Natural killer cell (primary cell): ENCODE measurements around the gene FCMR. TPM values are rescaled to one million over a fixed set of nuclear protein-coding genes. Genes with fewer than 3 reads are reported as not detected.

Source experiments
- ATAC-seq, 3 donors: fragments of 150-1000 bp in 2 of 3; fragments of 200-7000 bp in 1 of 3; cut with Tn5 transposase; 1 replicate in 1 of 3; 2 replicates in 2 of 3; pipeline ENCODE4 v1.10.0; 2021; ENCODE audit warnings: mild to moderate bottlenecking in 2 of 3, moderate library complexity in 2 of 3
- DNase-seq, 2 donors: peaks; one replicate each; pipeline versions ENCODE4 v3.0.0 to v3.0.0-alpha.2; 2013 to 2021; ENCODE audit warnings: mixed read lengths in 1 of 2
- H3K27ac ChIP-seq: one replicate; pipeline ENCODE4 v1.5.1; 2013; ENCODE audit warnings: mild to moderate bottlenecking, low read length
- H3K27me3 ChIP-seq: one replicate; pipeline ENCODE4 v1.6.1; 2013; ENCODE audit warnings: low read length; ENCODE audit not compliant: control insufficient read depth, insufficient read depth
- H3K36me3 ChIP-seq: one replicate; pipeline ENCODE4 v1.6.1; 2013; ENCODE audit warnings: low read length; ENCODE audit not compliant: control insufficient read depth, insufficient read depth
- H3K4me1 ChIP-seq: one replicate; pipeline ENCODE4 v1.6.1; 2013; ENCODE audit warnings: low read length; ENCODE audit not compliant: control insufficient read depth, insufficient read depth
- H3K4me3 ChIP-seq: one replicate; pipeline ENCODE4 v1.5.1; 2013; ENCODE audit warnings: low read length
- H3K9me3 ChIP-seq: one replicate; pipeline ENCODE4 v1.6.1; 2013; ENCODE audit warnings: low read length; ENCODE audit not compliant: control insufficient read depth, insufficient read depth
- H3K27ac Mint-ChIP-seq, 2 donors: one replicate each; pipeline ENCODE4 v1.8.0; 2022; ENCODE audit warnings: mild to moderate bottlenecking in 2 of 2, mixed read lengths in 2 of 2, moderate library complexity in 1 of 2
- H3K27me3 Mint-ChIP-seq, 2 donors: one replicate each; pipeline ENCODE4 v1.8.0; 2022; ENCODE audit warnings: low read depth in 2 of 2, mixed read lengths in 2 of 2
- H3K36me3 Mint-ChIP-seq: one replicate; pipeline ENCODE4 v1.8.0; 2022; ENCODE audit warnings: mixed read lengths
- H3K4me1 Mint-ChIP-seq, 2 donors: one replicate each; pipeline ENCODE4 v1.8.0; 2022; ENCODE audit warnings: mixed read lengths in 2 of 2
- H3K4me3 Mint-ChIP-seq: one replicate; pipeline ENCODE4 v1.8.0; 2022; ENCODE audit warnings: mild to moderate bottlenecking, moderate library complexity, mixed read lengths
- H3K9me3 Mint-ChIP-seq, 2 donors: one replicate each; pipeline ENCODE4 v1.8.0; 2022; ENCODE audit warnings: mixed read lengths in 2 of 2
- CTCF ChIP-seq: fragments of 200-600 bp; IDR thresholded peaks from one replicate; pipeline ENCODE4 v1.8.0; 2022; ENCODE audit warnings: antibody characterized with exemption
- WGBS: methylation state at CpG from one replicate; pipeline ENCODE4 v1.1.7; 2013; ENCODE audit warnings: missing lambda C conversion rate; ENCODE audit not compliant: insufficient coverage; 5-methylcytosine and 5-hydroxymethylcytosine counted together
- intact Hi-C: fragments of 100-400 bp; cut with micrococcal nuclease; formaldehyde crosslinking; loops from one replicate; pipeline ENCODE4 v1.14.2; 2022
- total RNA-seq, 4 donors: library from RNA; stranded (reverse); fragments of 120-200 nt in 1 of 4; gene quantifications; one replicate each; pipeline versions ENCODE4 v1.2.3 to v1.2.4, GENCODE V29; 2013 to 2022

FCMR gene
- total RNA-seq, 3 donors from 2014 or later (not counting 1 experiment from before 2014, with no cell fraction given), result 157 to 178 (median 177) TPM

- no peak overlapping the region for H3K4me3 Mint-ChIP-seq
- Histone ChIP-seq H3K27me3 (no peaks in the 10 kb centered on the region), H3K4me1 (no peaks in the 10 kb centered on the region), H3K9me3 (no peaks in the 10 kb centered on the region), H3K4me3 (no peak overlapping the region), H3K27ac (no peak overlapping the region), H3K36me3 (no peaks in the 10 kb centered on the region)
- no peaks in the 10 kb centered on the region for H3K36me3 Mint-ChIP-seq
- peaks cover 3 to 18% of the 10 kb centered on the region in 2 donors for H3K4me1 Mint-ChIP-seq
- no peaks in the 10 kb centered on the region for H3K9me3 Mint-ChIP-seq
- DNase-seq, result no peak
- TF ChIP-seq CTCF, result no peak
- no peak overlapping the region for H3K27ac Mint-ChIP-seq
- intact Hi-C loops, result no loop called here
- ATAC-seq, result no peak
- H3K27me3 Mint-ChIP-seq, result peaks cover 0 to 3% of the 10 kb centered on the region in 2 donors
- 89% methylated on average over 3 of the region's 3 CpGs for WGBS
These were observed 25.5 kb downstream of the FCMR start for GRCh38 chr1:206896261-206896660.

- intact Hi-C loops, result no loop called here
- Histone ChIP-seq H3K4me1 (peaks cover 1% of the 10 kb centered on the region), H3K4me3 (no peak overlapping the region), H3K27me3 (no peaks in the 10 kb centered on the region), H3K36me3 (no peaks in the 10 kb centered on the region), H3K27ac (no peak overlapping the region), H3K9me3 (no peaks in the 10 kb centered on the region)
- no peak for DNase-seq
- no peak for ATAC-seq
- H3K4me1 Mint-ChIP-seq, result peaks cover 7 to 18% of the 10 kb centered on the region in 2 donors
- no peak for TF ChIP-seq CTCF
- no peaks in the 10 kb centered on the region for H3K36me3 Mint-ChIP-seq
- H3K27me3 Mint-ChIP-seq, result peaks cover 0 to 3% of the 10 kb centered on the region in 2 donors
- WGBS, result 62% methylated on average over 3 of the region's 3 CpGs
- no peaks in the 10 kb centered on the region for H3K9me3 Mint-ChIP-seq
- no peak overlapping the region for H3K27ac Mint-ChIP-seq
- H3K4me3 Mint-ChIP-seq, result no peak overlapping the region
These were observed 25.9 kb downstream of the FCMR start for GRCh38 chr1:206895837-206896242.

- H3K9me3 Mint-ChIP-seq, result no peaks in the 10 kb centered on the region
- H3K27ac ChIP-seq, result no peak overlapping the region
- no peak for TF ChIP-seq CTCF
These were observed 26.4 kb downstream of the FCMR start for GRCh38 chr1:206895325-206895724.

GRCh38 chr1:206893380-206893779, 28.4 kb downstream of the FCMR start:
- intact Hi-C loops, result no loop called here
- no peak overlapping the region for H3K27ac ChIP-seq
- H3K27me3 ChIP-seq, result no peaks in the 10 kb centered on the region
- no peak for TF ChIP-seq CTCF
- WGBS, result 78% methylated on average over 1 of the region's 2 CpGs
- peaks cover 5% of the 10 kb centered on the region for H3K4me1 ChIP-seq
- no peaks in the 10 kb centered on the region for H3K9me3 Mint-ChIP-seq
- ATAC-seq (no peak), DNase-seq (no peak)
- no peaks in the 10 kb centered on the region for H3K36me3 ChIP-seq
- H3K27ac Mint-ChIP-seq, result no peak overlapping the region
- H3K4me3 Mint-ChIP-seq, result no peak overlapping the region
- H3K4me1 Mint-ChIP-seq, result peaks cover 12 to 13% of the 10 kb centered on the region in 2 donors
- H3K9me3 ChIP-seq, result no peaks in the 10 kb centered on the region
- no peak overlapping the region for H3K4me3 ChIP-seq
- no peaks in the 10 kb centered on the region for H3K36me3 Mint-ChIP-seq
- peaks cover 0 to 3% of the 10 kb centered on the region in 2 donors for H3K27me3 Mint-ChIP-seq

More at GRCh38 chr1:206895325-206895724, 26.4 kb downstream of the FCMR start:
- Mint-ChIP-seq H3K4me3 (no peak overlapping the region), H3K4me1 (peaks cover 12 to 21% of the 10 kb centered on the region in 2 donors), H3K27me3 (peaks cover 0 to 3% of the 10 kb centered on the region in 2 donors), H3K27ac (no peak overlapping the region), H3K36me3 (no peaks in the 10 kb centered on the region)
- intact Hi-C loops, result no loop called here
- 96% methylated on average over 3 of the region's 3 CpGs for WGBS
- DNase-seq, result no peak
- H3K27me3 ChIP-seq, result no peaks in the 10 kb centered on the region
- ATAC-seq, result no peak
- no peak overlapping the region for H3K4me3 ChIP-seq
- peaks cover 5% of the 10 kb centered on the region for H3K4me1 ChIP-seq
- no peaks in the 10 kb centered on the region for H3K9me3 ChIP-seq
- H3K36me3 ChIP-seq, result no peaks in the 10 kb centered on the region
